Measurements from ENCODE around the gene RXRG.

GRCh38 chr1:165445388-165445787, 462 bp upstream of the RXRG start:
- TF ChIP-seq, protein P1, sequence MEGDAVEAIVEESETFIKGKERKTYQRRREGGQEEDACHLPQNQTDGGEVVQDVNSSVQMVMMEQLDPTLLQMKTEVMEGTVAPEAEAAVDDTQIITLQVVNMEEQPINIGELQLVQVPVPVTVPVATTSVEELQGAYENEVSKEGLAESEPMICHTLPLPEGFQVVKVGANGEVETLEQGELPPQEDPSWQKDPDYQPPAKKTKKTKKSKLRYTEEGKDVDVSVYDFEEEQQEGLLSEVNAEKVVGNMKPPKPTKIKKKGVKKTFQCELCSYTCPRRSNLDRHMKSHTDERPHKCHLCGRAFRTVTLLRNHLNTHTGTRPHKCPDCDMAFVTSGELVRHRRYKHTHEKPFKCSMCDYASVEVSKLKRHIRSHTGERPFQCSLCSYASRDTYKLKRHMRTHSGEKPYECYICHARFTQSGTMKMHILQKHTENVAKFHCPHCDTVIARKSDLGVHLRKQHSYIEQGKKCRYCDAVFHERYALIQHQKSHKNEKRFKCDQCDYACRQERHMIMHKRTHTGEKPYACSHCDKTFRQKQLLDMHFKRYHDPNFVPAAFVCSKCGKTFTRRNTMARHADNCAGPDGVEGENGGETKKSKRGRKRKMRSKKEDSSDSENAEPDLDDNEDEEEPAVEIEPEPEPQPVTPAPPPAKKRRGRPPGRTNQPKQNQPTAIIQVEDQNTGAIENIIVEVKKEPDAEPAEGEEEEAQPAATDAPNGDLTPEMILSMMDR (IDR thresholded peaks at IDR 0.05) = no peak
- TF ChIP-seq TEAD1 (CRISPR knock-in tag; IDR thresholded peaks at IDR 0.05) = no peak
- TF ChIP-seq PRRX2 (CRISPR knock-in tag; IDR thresholded peaks at IDR 0.05) = no peak
- no peak for TF ChIP-seq HMGXB4 (CRISPR knock-in tag; IDR thresholded peaks at IDR 0.05)
- no peak for TF ChIP-seq ZNF138 (CRISPR knock-in tag; conservative IDR thresholded peaks at IDR 0.05)

Measured in WTC11 (cell line).